ENCODE measurements around the gene TAPT1. TPM values are rescaled to one million over a fixed set of nuclear protein-coding genes. Genes with fewer than 3 reads are reported as not detected.

The TAPT1 gene
- total and polyA plus RNA-seq, 2 of the 13 experiments (the other 11 are each of a cell fraction or from before 2014, with no cell fraction given): 24.5 to 25.3 TPM

- TF ChIP-seq, protein P1, sequence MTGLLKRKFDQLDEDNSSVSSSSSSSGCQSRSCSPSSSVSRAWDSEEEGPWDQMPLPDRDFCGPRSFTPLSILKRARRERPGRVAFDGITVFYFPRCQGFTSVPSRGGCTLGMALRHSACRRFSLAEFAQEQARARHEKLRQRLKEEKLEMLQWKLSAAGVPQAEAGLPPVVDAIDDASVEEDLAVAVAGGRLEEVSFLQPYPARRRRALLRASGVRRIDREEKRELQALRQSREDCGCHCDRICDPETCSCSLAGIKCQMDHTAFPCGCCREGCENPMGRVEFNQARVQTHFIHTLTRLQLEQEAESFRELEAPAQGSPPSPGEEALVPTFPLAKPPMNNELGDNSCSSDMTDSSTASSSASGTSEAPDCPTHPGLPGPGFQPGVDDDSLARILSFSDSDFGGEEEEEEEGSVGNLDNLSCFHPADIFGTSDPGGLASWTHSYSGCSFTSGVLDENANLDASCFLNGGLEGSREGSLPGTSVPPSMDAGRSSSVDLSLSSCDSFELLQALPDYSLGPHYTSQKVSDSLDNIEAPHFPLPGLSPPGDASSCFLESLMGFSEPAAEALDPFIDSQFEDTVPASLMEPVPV (CRISPR knock-in tag; IDR thresholded peaks at IDR 0.05): no peak
- TF ChIP-seq HOXA5 (CRISPR knock-in tag; IDR thresholded peaks at IDR 0.05): no peak
- no peak for TF ChIP-seq RFXANK (CRISPR knock-in tag; IDR thresholded peaks at IDR 0.05)
- no peak for TF ChIP-seq ZNF335 (CRISPR knock-in tag; IDR thresholded peaks at IDR 0.05)
- no peak for TF ChIP-seq CCDC6 (CRISPR knock-in tag; IDR thresholded peaks at IDR 0.05)
- TF ChIP-seq ZNF713 (CRISPR knock-in tag; IDR thresholded peaks at IDR 0.05): no peak
- TF ChIP-seq KDM3A (CRISPR knock-in tag; IDR thresholded peaks at IDR 0.05; ENCODE audit: low read depth): no peak
- TF ChIP-seq NFIB (CRISPR knock-in tag; IDR thresholded peaks at IDR 0.05; ENCODE audit: borderline replicate concordance): no peak
- no peak; the same call in 1 of the 2 replicates for TF ChIP-seq ZNF788 (CRISPR knock-in tag; IDR thresholded peaks at IDR 0.05; ENCODE audit: borderline replicate concordance)
- TF ChIP-seq ZNF567 (CRISPR knock-in tag; IDR thresholded peaks at IDR 0.05; ENCODE audit: borderline replicate concordance): no peak
- no peak for TF ChIP-seq RFX1 (IDR thresholded peaks at IDR 0.05)
- TF ChIP-seq SMAD3 (CRISPR knock-in tag; IDR thresholded peaks at IDR 0.05): no peak
- TF ChIP-seq SOX5 (CRISPR knock-in tag; IDR thresholded peaks at IDR 0.05; ENCODE audit: borderline replicate concordance): peak; percentile 75; the same call in 1 of the 2 replicates
- peak; percentile 58 for TF ChIP-seq ZNF331 (CRISPR knock-in tag; IDR thresholded peaks at IDR 0.05)
- TF ChIP-seq E2F1 (CRISPR knock-in tag; IDR thresholded peaks at IDR 0.05): no peak
- no peak for TF ChIP-seq PREB (CRISPR knock-in tag; IDR thresholded peaks at IDR 0.05)
- TF ChIP-seq ZNF101 (CRISPR knock-in tag; IDR thresholded peaks at IDR 0.05; ENCODE audit: borderline replicate concordance, low read depth): no peak
- no peak for TF ChIP-seq ZKSCAN5 (CRISPR knock-in tag; IDR thresholded peaks at IDR 0.05)
- TF ChIP-seq, protein P2, sequence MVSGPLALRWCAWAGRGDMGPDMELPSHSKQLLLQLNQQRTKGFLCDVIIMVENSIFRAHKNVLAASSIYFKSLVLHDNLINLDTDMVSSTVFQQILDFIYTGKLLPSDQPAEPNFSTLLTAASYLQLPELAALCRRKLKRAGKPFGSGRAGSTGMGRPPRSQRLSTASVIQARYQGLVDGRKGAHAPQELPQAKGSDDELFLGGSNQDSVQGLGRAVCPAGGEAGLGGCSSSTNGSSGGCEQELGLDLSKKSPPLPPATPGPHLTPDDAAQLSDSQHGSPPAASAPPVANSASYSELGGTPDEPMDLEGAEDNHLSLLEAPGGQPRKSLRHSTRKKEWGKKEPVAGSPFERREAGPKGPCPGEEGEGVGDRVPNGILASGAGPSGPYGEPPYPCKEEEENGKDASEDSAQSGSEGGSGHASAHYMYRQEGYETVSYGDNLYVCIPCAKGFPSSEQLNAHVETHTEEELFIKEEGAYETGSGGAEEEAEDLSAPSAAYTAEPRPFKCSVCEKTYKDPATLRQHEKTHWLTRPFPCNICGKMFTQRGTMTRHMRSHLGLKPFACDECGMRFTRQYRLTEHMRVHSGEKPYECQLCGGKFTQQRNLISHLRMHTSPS (CRISPR knock-in tag; IDR thresholded peaks at IDR 0.05; ENCODE audit: low read depth): no peak
- TF ChIP-seq NR2F1 (CRISPR knock-in tag; IDR thresholded peaks at IDR 0.05): no peak
- no peak for TF ChIP-seq ZFP41 (CRISPR knock-in tag; IDR thresholded peaks at IDR 0.05; ENCODE audit: borderline replicate concordance)
- TF ChIP-seq THAP8 (CRISPR knock-in tag; IDR thresholded peaks at IDR 0.05; ENCODE audit: borderline replicate concordance): no peak
- no peak for TF ChIP-seq FOXP1 (IDR thresholded peaks at IDR 0.05)
- peak; percentile 91 for TF ChIP-seq FOXP1 (CRISPR knock-in tag; IDR thresholded peaks at IDR 0.05)
Observed at GRCh38 chr4:16129336-16129735, 96.9 kb downstream of the TAPT1 start (continued).

Measured in HepG2 (cell line).